ENCODE data around the gene MPHOSPH9. TPM values are rescaled to one million over a fixed set of nuclear protein-coding genes. Genes with fewer than 3 reads are reported as not detected.

MPHOSPH9 gene
- total RNA-seq, 1 donor from 2014 or later, result 89.9 TPM

DNA sequence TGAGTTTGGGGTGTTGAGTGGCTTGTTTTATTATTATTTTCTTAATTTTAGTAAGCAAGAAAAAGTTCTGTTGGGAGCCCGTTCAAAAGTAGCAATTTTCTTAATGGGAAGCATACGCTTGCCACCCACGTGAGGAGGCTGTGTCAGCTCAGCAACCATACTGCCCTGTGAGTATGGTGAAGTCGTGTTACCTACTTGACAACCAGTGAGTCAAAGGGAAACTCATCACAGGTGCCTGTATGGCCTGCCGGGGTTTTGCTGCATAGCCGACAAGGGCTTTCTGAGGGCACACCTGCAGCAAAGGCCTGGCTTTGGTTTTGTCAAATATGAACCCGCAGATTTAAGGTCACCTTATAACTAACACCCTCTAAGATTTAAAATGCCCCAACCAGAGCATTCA, 113.1 kb downstream of the MPHOSPH9 start:
- intact Hi-C loops (cut with micrococcal nuclease), result loop anchor here (1.0 to 5.0 kb wide), 5 partner anchors 13 to 78 kb away; no protein-coding TSS in a partner anchor
- DNase-seq (ENCODE audit: low spot score), result peak; percentile 41
- Mint-ChIP-seq H3K36me3 (ENCODE audit: low read depth) (peaks cover 10% of the 10 kb centered on the region), H3K9me3 (no peaks in the 10 kb centered on the region), H3K27ac (peak overlapping the region; percentile 84), H3K27me3 (ENCODE audit: insufficient read depth) (no peaks in the 10 kb centered on the region), H3K4me1 (ENCODE audit: low read depth) (peaks cover 63% of the 10 kb centered on the region), H3K4me3 (peak overlapping the region; percentile 15)

DNA sequence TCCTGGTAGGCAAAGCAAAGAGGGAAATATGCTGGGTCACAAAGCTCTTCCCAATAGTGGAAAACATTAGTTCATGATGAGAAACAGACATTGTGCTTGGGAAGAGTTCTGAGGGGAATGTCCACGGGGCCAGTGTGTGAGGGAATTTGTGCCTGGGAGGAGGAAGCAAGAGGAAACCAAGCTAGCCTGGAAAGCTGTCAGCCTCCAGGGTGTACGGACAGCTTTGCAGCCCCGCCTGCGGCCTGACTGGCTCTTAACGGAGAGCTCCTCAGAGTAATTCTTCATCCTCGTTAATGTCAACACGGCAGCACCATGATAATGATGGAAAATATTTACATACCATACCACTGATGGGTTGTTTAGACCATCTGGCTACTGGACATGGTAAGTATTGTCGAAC, 114.4 kb downstream of the MPHOSPH9 start:
- Mint-ChIP-seq H3K36me3 (ENCODE audit: low read depth) (peaks cover 10% of the 10 kb centered on the region), H3K27me3 (ENCODE audit: insufficient read depth) (no peaks in the 10 kb centered on the region), H3K4me1 (ENCODE audit: low read depth) (peaks cover 69% of the 10 kb centered on the region), H3K4me3 (no peak overlapping the region), H3K9me3 (no peaks in the 10 kb centered on the region), H3K27ac (no peak overlapping the region)
- no peak for DNase-seq (ENCODE audit: low spot score)
- intact Hi-C loops (cut with micrococcal nuclease), result loop anchor here (2.0 kb wide), 1 partner anchor 14 kb away; no protein-coding TSS in a partner anchor

DNA sequence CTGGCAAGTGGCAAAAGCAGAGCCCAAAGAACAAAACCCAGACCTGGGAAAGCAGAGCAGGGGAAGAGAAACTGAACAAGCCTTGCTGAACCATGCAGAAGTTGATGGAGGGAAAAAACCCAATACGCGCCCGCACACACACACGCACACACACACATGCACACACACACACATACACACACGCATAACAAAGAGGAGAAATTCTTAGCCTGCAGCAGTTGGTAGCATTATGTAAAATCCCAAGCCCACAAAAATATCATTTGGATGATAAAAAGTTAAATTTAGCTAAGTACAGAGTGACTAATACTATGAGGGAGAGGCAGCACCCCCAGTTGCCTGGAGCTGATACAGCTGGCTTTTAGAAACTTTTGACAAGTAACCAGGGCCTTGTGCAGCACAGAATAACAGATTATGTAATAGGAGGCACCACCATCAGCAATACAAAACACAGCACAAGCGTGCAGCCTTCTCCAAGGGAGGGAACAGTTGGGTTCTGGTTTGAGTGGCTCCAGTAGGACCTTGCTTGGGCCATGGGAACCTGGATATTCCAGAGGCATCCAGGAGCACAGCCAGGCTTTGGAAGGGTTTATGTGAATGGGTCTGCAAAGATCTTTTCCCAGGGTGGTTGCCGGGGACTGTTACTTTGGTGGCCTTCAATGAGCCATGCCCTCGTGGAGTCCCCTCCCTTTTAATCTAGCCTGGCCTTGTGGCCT, 117.4 kb downstream of the MPHOSPH9 start:
- intact Hi-C loops (cut with micrococcal nuclease), result no loop called here
- peak overlapping the region; percentile 12 for H3K4me3 Mint-ChIP-seq

DNA sequence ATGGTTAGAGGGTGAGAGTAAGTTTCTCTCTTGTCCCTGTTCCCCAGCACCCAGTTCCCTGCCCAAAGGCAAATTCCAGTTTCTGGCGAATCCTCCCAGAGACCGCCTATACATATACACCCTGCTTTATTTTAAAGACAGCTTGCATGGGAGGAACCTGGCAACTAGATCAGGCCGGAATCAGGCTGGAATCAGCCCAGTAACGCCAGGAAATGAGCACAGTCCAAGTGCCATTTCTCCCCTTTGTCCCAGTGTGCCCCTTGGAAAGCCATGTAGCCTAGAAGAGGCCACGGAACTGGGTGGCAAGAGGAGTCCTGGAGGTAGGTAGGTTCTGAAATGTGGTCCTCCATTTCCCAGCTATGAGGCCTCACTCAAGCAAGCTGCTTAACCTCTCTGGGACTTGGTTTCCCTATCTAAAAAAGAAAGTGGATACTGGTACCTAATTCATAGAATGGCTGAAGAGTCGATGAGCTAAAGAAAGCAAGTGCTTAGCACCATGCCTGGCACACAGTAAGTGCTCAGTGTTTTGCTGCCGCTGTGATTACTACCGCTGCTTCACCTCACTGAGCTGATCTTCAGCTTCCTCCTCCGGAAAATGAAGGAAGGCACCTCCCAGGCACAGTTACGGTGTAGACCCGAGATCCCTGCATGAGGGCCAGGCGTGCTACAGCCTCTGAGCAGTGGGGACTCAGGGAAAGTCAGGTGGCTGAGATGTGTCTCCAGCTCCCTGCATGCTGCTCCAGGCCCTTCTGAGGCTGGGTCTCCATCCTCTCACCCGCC, 118.4 kb downstream of the MPHOSPH9 start:
- Mint-ChIP-seq H3K27me3 (ENCODE audit: insufficient read depth) (no peaks in the 10 kb centered on the region), H3K4me1 (ENCODE audit: low read depth) (peaks cover 32% of the 10 kb centered on the region), H3K27ac (peak overlapping the region; percentile 55), H3K9me3 (no peaks in the 10 kb centered on the region), H3K4me3 (peak overlapping the region; percentile 12), H3K36me3 (ENCODE audit: low read depth) (peaks cover 10% of the 10 kb centered on the region)
- no peak for DNase-seq (ENCODE audit: low spot score)
- intact Hi-C loops (cut with micrococcal nuclease), result no loop called here

More for the DNA sequence above, 117.4 kb downstream of the MPHOSPH9 start:
- no peaks in the 10 kb centered on the region for H3K27me3 Mint-ChIP-seq (ENCODE audit: insufficient read depth)
- H3K27ac Mint-ChIP-seq, result peak overlapping the region; percentile 55
- no peak for DNase-seq (ENCODE audit: low spot score)
- peaks cover 43% of the 10 kb centered on the region for H3K4me1 Mint-ChIP-seq (ENCODE audit: low read depth)
- peaks cover 10% of the 10 kb centered on the region for H3K36me3 Mint-ChIP-seq (ENCODE audit: low read depth)
- no peaks in the 10 kb centered on the region for H3K9me3 Mint-ChIP-seq

DNA sequence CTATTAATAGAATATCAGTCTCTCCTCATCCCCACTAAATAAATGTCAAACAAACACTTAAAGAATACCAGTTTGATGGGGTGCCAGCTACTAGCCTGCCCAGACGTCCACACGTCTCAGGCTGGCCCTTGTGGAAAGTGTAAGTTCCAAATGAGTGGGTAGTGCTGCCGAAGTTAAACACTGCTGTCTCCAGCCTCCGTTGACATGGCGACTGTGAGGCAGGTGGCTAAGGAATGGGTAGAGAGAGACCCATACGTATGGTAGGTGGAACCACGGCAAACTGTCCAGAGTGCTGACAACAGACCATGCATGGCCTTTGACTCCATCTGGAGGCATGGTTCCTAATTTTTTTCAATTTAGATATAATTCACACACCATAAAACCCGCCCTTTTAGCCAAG, 119.9 kb downstream of the MPHOSPH9 start:
- intact Hi-C loops (cut with micrococcal nuclease), result no loop called here
- Mint-ChIP-seq H3K27me3 (ENCODE audit: insufficient read depth) (no peaks in the 10 kb centered on the region), H3K27ac (no peak overlapping the region), H3K9me3 (no peaks in the 10 kb centered on the region), H3K36me3 (ENCODE audit: low read depth) (peaks cover 6% of the 10 kb centered on the region), H3K4me3 (no peak overlapping the region), H3K4me1 (ENCODE audit: low read depth) (peaks cover 27% of the 10 kb centered on the region)
- DNase-seq (ENCODE audit: low spot score), result no peak

DNA sequence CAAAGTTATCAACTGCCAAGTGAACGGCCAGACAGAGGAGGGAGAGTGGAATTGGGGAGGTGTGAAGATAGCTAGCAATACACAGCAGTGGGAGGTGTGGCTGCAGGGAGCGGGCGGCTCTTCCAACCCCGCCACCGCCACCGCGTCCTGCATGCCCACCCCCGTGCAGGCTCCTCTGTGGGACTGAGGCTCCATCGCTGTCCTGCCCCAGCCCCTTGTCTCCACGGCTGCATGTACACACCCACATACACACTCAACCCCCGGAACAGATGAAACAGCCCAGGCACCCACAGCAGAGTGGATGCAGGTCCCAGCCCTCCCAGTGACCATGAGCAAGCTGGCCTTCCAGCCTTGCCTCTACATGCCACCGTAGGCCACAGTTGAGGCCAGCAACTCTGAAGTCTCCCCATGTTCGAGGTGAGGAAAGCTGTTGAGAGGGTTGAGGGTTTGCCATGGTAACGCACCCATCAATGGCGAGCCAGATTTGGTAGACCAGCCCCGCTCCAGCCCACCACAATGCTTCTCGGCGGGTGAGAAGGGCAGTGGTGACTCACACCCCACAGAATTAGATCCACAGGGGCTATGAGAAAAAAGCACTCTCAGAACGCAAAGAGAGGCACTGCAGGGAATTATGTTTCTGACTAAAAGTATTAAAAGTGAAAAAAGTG, 121.3 kb downstream of the MPHOSPH9 start:
- Mint-ChIP-seq H3K27me3 (ENCODE audit: insufficient read depth) (no peaks in the 10 kb centered on the region), H3K9me3 (no peaks in the 10 kb centered on the region), H3K36me3 (ENCODE audit: low read depth) (peaks cover 13% of the 10 kb centered on the region), H3K4me3 (no peak overlapping the region), H3K27ac (peak overlapping the region; percentile 12), H3K4me1 (ENCODE audit: low read depth) (peaks cover 40% of the 10 kb centered on the region)
- intact Hi-C loops (cut with micrococcal nuclease), result no loop called here
- DNase-seq (ENCODE audit: low spot score), result no peak

DNA sequence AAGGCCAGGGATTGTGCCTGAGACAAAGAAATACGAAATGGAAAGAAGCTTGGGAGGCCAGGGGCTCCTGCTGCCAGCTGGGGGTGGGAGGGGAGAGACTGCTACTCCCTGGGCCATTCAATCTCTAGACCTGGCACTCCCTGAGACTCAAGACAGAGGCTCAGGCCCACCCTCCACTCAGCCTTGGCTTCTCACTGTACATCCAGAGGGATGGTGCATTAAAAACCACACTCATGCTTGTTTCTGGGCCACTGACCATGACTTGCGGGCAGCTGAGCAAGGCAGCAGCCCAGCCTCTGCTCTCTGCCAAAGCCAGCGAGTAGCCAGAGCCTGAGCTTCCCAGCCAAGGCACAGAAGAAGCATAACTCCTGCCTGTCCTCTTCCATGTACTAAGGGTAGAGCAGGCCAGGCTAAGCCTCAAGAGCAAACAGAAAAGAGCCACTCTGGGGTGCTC, 123.6 kb downstream of the MPHOSPH9 start:
- H3K4me3 Mint-ChIP-seq, result no peak overlapping the region
- no peak overlapping the region for H3K27ac Mint-ChIP-seq
- H3K36me3 Mint-ChIP-seq (ENCODE audit: low read depth), result peaks cover 14% of the 10 kb centered on the region
- H3K9me3 Mint-ChIP-seq, result no peaks in the 10 kb centered on the region
- H3K27me3 Mint-ChIP-seq (ENCODE audit: insufficient read depth), result no peaks in the 10 kb centered on the region
- DNase-seq (ENCODE audit: low spot score), result no peak
- intact Hi-C loops (cut with micrococcal nuclease), result no loop called here
- peaks cover 43% of the 10 kb centered on the region for H3K4me1 Mint-ChIP-seq (ENCODE audit: low read depth)

DNA sequence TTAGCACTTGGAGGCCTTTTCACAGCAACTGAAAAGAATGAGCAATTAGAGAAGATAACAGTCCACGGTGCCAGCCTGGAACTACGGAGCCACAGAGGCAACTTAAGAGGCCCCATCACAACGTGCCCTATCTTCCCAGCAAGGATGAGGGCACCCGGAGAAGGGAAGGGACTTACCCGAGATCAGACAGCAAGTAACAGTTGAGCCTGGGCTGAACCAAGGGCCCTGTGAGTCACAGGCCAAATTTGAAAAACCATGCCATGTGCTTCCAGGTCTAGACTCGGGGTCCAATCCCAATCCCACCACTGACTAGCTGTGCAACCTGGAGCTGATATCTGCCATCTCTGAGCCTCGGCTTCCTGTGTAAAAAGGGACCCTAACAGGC, 124.3 kb downstream of the MPHOSPH9 start:
- Mint-ChIP-seq H3K36me3 (ENCODE audit: low read depth) (peaks cover 14% of the 10 kb centered on the region), H3K4me3 (no peak overlapping the region), H3K27ac (peak overlapping the region; percentile 31), H3K27me3 (ENCODE audit: insufficient read depth) (no peaks in the 10 kb centered on the region), H3K4me1 (ENCODE audit: low read depth) (peaks cover 42% of the 10 kb centered on the region), H3K9me3 (no peaks in the 10 kb centered on the region)
- no peak for DNase-seq (ENCODE audit: low spot score)
- intact Hi-C loops (cut with micrococcal nuclease), result no loop called here

DNA sequence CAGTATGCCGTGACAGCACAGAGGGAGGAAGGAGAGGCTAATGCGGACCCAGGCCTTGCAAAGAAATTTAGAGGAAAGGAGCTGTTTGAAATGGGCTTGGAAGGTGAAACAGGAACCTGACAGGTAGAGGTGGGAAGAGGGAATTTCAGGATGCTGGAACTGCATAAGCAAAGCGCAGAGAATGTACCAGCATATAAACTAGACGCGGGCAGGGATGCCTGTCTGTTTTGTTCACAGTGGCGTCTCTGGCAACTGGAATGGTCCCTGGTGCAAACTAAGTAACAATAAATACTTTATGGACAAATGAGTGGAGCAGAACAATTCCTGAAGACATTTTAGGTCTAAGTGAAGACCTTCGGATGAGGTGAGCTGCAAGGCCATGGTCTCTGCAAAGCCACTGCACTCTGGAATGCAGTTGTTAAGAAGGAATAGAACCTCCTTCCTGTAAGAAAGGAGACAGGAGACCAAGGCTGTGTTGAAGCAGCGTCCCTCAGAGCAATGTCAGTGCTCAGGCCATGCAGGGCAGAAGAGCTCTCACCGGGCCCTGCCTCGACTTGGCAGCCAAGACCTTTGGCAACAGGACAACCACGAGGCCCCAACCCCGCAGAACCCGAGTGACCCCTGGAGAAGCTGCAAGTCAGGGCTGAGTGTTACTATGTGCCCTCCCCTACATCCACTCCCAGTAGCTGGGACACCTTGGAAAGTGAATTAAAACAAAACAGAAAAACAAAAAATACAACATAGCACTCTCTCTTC, 124.8 kb downstream of the MPHOSPH9 start:
- Mint-ChIP-seq H3K9me3 (no peaks in the 10 kb centered on the region), H3K4me3 (peak overlapping the region; percentile 13), H3K4me1 (ENCODE audit: low read depth) (peaks cover 45% of the 10 kb centered on the region), H3K36me3 (ENCODE audit: low read depth) (peaks cover 14% of the 10 kb centered on the region), H3K27ac (peak overlapping the region; percentile 95), H3K27me3 (ENCODE audit: insufficient read depth) (no peaks in the 10 kb centered on the region)
- intact Hi-C loops (cut with micrococcal nuclease), result loop anchor here (1.0 to 2.0 kb wide), 3 partner anchors 12 to 43 kb away; partner anchors contain the start of gene PITPNM2
- DNase-seq (ENCODE audit: low spot score), result no peak

DNA sequence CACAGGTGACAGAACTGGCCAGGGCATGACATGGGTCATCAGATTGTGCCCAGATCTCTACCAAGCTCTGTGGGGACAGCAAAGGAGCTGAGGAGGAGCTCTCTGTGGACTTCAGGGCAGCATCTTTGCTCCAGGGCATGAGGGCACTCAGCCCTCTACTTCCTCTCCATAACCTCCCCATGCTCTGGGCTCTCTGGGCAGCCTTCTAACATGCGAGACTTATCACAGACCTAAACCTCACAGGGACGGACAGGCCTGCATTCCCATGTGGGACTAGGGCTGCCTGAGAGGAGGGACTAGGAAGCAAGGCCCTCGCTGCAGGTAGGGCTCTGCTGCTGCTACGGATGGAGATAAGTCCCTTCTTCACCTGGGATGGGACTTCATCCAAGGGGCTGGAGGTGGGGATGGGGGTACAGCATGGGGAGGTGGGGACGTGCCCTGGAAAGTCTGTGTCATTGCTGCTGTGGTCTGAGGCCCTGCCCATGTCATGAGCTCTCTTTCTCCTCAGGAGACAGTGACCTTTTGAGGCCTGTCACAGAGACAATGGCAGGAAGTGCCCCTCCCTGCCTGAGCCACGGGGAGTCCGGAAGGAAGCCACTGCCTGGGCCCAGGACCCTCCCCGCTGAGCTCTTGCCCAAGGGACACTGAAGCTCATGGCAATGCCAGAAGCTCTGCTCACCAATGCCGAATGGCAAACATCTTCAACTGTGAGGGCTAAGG, 126.1 kb downstream of the MPHOSPH9 start:
- Mint-ChIP-seq H3K4me3 (peak overlapping the region; percentile 53), H3K4me1 (ENCODE audit: low read depth) (peaks cover 58% of the 10 kb centered on the region)

DNA sequence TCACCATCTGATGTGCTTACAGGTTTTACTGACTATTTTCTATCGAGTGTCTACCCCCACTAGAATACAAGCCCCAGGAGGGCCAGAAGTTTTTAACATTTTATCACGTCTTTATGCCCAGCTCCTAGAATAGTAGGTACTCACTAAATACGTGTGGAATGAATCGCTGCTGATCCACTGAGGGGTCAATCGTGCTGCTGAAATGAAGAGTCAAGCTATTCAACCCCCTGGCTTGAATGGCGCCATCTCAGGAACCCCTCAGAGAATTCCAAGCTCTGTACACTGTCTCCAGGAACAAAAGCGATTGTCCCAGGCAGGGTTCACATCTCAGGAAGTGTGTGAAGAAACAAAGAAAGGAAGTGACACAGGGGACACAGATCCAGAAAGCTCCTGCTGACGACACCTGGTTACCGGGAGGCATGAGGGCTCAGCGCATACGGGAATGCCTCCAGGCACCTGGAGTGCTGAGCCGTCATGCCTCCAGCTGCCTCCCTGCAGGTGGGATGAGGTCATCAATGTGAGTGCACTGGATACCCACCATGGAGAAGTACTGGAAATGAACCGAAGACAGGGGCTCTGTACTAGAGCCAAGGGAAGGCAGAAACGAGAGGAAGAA, 127.6 kb downstream of the MPHOSPH9 start:
- peaks cover 14% of the 10 kb centered on the region for H3K36me3 Mint-ChIP-seq (ENCODE audit: low read depth)
- DNase-seq (ENCODE audit: low spot score), result no peak
- H3K9me3 Mint-ChIP-seq, result no peaks in the 10 kb centered on the region
- H3K4me3 Mint-ChIP-seq, result no peak overlapping the region
- H3K27me3 Mint-ChIP-seq (ENCODE audit: insufficient read depth), result no peaks in the 10 kb centered on the region
- intact Hi-C loops (cut with micrococcal nuclease), result no loop called here
- peaks cover 61% of the 10 kb centered on the region for H3K4me1 Mint-ChIP-seq (ENCODE audit: low read depth)
- peak overlapping the region; percentile 64 for H3K27ac Mint-ChIP-seq

More for the DNA sequence above, 126.1 kb downstream of the MPHOSPH9 start:
- Mint-ChIP-seq H3K36me3 (ENCODE audit: low read depth) (peaks cover 14% of the 10 kb centered on the region), H3K27ac (peak overlapping the region; percentile 95), H3K9me3 (no peaks in the 10 kb centered on the region), H3K27me3 (ENCODE audit: insufficient read depth) (no peaks in the 10 kb centered on the region)
- intact Hi-C loops (cut with micrococcal nuclease), result loop anchor here (1.0 to 2.0 kb wide), 3 partner anchors 14 to 44 kb away; partner anchors contain the start of gene PITPNM2
- peak; percentile 73 for DNase-seq (ENCODE audit: low spot score)
